Measurements from ENCODE around the gene NPBWR2.

NPBWR2 gene

DNA sequence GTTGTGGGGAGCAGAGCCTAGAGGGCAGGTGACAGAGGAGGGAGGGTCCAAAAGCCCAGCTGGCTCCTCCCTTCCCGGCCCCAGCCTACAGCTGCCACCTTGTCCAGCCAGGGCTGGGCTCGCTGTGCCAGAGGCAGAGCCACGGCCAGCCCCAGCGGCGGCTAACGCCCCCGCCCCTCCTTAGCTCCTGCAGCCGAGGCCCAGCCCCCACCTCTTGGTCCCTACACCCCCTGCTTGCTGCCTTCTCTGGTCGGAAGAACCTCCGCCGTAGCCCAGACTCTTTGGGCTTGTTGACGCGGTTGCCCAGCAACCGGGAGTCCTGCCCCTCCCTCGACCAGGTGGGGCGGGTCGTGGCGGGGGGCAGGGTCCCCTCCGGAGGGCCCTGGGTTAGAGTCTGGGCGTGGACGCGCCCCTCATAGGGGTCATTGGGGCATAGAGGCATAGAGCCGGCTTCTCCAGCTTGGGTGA, 22.6 kb downstream of the NPBWR2 start:
- no peak for DNase-seq (ENCODE audit: low spot score)

DNA sequence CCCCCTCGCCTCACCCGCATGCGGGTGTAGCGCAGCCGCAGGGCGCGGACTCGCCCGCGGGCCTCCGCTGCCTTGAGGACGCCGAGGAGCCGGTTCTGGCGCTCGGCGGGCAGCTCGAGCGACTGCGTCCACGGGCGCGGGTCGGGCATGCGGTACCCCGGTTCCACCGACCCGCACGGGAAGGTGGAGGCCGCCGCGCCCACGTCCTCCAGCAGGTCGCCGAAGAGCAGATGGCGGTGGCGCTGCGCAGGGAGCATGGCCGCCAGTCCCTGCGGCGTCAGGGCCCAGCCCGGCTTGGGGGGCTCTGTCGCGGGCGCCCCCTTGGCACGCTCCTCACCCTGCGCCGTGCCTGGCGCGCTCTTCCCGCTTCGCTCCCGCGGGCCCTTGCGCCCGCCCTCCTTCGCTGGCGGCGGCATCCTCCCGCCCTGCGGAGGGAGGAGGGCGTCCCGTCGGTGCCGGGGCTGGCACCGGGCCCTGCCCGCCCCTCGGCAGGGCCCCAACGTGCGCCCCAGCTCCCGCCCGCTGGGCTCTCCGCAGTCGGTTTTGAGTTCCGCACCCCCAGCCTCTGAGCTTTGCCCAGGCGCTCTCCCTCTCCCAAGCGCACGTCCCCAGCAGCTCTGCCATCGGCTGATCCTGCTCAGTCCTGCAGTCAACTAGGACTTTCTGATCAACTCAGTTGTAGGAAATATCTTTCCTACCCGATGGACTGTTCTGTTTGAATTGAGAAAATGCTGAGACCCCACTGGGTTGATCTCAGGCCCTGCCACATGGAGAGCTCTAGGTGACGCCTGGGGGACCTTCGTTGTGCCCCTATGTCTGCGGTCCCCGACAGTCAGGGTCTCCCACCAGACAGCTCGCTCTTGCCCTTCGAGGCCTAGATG, 23.3 kb downstream of the NPBWR2 start, which contains the start of gene LKAAEAR1:
LKAAEAR1 (minus strand) TSS at position 595 of the 881 bp plus-strand sequence; CDS start at position 416, 179 bp downstream.
- DNase-seq (ENCODE audit: low spot score): no peak

DNA sequence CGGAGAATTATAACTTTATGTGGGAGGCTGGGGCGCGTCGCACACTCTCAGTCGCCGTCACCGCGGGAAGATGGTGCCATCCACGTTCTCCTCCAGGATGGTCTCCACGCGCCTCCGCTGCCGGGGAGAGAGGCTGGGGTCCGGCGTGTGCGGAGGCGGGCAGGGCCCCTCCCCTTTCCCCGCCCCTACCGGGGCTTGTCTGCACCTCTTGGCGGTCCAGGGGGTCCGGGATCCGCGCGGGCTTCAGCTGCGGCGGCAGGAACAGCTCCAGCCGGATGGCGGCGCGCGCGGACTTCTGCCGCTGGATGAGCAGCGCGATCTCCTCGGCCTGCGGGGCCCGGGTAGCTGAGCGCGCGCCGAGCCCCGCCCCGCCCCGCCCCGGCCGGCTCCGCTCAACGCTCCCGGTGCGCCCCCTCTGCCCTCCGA, 24.0 kb downstream of the NPBWR2 start:
- DNase-seq (ENCODE audit: low spot score): no peak

GRCh38 chr20:64082820-64083377, 24.5 kb downstream of the NPBWR2 start:
- no peak for DNase-seq (ENCODE audit: low spot score)

- DNase-seq (ENCODE audit: low spot score): no peak
Observed at GRCh38 chr20:64082126-64082731, 25.1 kb downstream of the NPBWR2 start.

DNA sequence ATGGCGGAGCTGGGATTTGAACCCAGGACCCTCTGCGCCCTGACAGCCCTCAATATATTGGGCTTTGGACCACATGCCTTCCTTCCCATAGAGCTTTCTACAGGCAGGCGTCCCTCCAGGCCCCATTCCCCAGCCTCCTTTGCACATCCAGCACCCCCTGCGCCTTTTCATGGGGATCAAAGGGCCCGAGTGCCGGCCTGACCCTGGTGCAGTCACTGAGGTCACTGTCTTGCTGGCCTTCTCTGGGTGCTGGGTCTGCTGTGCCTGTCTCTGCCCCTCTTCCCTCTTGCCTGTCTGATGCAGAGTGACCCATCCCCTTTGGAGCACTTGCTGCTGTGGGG, 25.8 kb downstream of the NPBWR2 start:
- no peak for DNase-seq (ENCODE audit: low spot score)

GRCh38 chr20:64080813-64081623, 26.3 kb downstream of the NPBWR2 start:
- no peak for DNase-seq (ENCODE audit: low spot score)

GRCh38 chr20:64080013-64080812, 27.2 kb downstream of the NPBWR2 start, which contains the start of gene OPRL1:
OPRL1 (plus strand) TSS chr20:64080082; CDS start chr20:64092721, 12,639 bp downstream.
- DNase-seq (ENCODE audit: low spot score): no peak

- no peak for DNase-seq (ENCODE audit: low spot score)
Observed at GRCh38 chr20:64079273-64080012, 27.9 kb downstream of the NPBWR2 start, which contains the start of gene RGS19. RGS19 (minus strand) TSS chr20:64079518; CDS start chr20:64076886, 2,632 bp downstream.

- DNase-seq (ENCODE audit: low spot score): no peak
Observed at GRCh38 chr20:64078934-64079272, 28.5 kb downstream of the NPBWR2 start.

GRCh38 chr20:64077876-64078551, 29.4 kb downstream of the NPBWR2 start:
- no peak for DNase-seq (ENCODE audit: low spot score)

DNA sequence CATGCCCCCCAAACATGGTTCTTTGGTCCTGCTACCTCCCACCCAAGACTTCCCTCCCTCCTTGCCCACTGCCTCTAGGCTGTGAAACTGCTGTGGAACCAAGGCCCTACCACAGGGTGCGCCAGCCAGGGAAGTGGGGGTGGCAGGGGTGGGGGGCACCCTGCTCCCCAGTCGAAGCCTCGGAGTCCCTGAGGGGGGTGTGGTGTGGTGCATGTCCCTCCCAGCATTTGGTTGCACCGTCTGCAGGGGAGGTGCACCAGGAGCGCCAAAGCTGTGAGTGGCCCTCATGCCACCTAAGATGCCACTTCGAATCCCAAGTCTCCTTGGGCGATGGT, 29.9 kb downstream of the NPBWR2 start:
- no peak for DNase-seq (ENCODE audit: low spot score)

DNA sequence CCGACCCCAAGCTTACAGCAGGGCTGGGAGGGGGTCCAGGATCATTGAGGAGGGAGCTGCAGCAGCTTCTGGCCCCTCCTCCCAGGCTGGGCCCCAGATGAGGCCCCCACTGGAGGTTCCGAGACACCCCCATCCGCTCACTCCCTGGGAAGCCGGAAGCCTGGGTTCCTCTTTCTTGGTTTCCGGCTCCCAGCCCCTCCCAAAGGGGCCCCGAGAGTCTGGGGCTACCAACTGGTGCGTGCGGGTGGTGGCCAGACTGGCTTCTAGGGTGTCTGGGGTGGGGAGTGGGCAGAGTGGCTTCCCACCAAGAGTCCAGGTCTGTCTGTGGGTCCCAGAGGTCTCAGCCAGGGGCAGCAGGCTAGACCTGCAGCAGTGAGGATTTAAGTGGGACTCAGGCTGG, 30.3 kb downstream of the NPBWR2 start:
- no peak for DNase-seq (ENCODE audit: low spot score)

DNA sequence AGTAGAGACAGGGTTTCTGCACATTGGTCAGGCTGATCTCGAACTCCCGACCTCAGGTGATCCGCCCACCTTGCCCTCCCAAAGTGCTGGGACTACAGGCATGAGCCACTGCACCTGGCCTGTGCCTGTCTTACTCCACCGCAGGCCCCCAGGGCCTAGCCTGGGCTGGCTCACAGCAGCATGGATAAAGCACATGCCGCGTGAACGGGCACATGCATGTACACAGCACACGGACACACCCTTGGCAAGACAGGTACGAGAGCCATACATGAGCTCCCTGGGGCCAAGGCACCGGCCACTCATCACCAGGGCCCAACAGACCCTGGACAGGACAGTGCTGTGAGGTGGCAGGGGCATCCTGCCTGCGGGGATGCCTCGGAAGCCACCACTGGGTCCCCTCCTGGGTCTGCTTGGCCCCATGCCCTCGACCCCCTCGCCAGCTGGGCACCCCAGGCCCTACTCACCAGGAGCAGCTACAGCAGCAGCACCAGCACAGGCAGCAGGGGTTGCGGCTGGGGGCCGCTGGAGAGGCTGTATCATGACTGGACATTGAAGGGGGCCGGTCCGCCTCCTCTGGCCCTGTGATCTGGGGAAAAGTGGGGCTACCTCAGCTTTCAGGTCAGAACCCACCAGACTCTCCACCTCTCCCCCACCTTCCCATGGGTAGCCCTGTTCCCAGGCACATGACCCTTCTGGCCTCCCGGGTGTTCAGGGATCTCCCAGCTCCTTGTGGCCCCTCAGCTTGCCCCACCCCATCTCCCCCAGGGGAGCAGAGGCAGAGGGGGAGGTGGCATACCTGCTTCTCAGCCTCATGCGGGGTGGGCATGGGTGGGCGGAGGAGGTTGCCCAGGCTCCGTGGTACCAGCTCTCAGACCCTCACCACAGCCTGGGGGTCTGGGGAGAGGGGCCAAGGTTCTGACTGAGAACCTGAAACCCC, 31.0 kb downstream of the NPBWR2 start:
- DNase-seq (ENCODE audit: low spot score): no peak

- no peak for DNase-seq (ENCODE audit: low spot score)
Observed at GRCh38 chr20:64075556-64075955, 31.8 kb downstream of the NPBWR2 start.

GRCh38 chr20:64074963-64075362, 32.4 kb downstream of the NPBWR2 start:
- no peak for DNase-seq (ENCODE audit: low spot score)

DNA sequence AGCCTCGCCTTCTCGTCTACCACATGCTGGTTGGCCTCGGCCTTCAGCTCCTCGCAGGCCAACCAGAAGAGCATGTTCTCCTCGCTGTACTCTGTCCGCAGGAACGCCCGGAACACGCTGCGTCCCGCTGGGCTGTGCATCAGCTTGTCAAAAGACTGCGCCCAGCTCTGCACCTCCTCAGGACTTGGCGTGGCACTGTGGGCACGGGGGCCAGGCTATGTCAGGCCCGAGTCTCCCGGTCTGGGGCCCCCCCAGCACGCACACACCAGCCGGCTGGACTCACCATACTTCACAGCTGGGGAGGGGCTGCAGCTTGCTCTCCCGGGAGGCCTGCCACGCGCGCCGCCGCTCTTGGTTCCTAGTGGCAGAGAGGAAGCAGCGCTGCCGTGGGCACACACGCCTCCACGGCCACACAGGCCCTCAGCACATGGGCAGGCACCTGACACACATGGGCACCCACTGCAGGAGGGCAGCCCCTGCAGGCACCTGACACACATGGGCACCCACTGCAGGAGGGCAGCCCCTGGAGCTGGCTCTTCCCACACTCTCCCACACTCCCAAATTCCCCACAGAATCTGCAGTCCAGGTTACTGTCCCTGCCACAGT, 33.1 kb downstream of the NPBWR2 start:
- no peak for DNase-seq (ENCODE audit: low spot score)

DNA sequence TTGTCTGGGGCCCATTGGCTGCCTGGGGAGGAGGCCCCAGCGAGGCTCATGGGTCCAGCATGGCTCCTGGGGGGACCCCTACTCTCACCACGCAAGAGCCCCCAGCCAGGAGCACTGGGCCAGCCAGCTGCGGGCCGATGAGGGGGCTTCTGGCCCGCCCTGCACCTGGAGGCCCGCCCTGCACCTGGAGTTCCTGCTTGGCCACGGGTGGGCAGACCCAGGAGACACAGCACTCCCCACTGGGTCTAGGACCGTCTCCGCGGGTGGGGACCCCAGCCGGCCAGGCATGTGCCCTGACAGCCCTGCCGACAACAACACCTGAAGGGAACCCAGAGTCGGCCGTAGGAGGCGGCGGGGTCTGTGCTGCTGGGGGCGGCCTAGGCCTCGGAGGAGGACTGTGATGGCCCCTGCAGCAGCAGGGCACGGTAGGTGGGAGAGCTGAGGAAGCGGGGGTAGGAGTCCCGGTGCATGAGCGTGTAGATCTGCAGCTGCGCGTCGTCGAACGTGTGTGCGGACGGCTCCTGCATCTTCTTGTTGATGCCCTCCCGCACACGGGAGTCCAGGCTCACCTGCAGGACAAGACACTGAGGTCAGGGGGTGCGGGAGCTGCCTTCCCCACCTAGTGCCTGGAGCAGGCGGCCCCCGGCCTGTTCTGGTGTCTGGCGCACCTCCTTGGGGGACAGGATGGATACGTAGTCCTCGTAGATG, 33.7 kb downstream of the NPBWR2 start:
- no peak for DNase-seq (ENCODE audit: low spot score)

Data from COLO829 (cell line).